ENCODE results near the gene WDR27.

WDR27 gene

DNA sequence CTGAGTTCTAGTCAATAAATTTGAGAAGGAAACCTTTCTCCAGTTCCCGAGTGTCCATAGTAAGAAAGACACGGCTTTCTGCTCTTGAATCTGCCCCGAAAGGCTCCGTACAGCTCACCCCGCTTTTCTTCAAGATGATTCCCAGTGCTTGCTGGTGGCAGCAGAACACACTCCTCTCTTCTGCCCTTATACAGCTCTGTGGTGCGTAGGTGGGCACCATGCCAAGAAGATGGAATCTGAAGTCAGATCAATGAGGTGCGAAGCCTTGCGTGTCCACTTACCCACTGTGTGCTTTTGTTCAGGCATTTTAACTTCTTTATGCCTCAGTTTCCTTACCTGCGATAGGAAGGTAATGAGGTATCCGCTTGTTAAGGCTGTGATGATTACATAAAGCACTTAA lies 142.2 kb downstream of the WDR27 start:
- DNase-seq = no peak

DNA sequence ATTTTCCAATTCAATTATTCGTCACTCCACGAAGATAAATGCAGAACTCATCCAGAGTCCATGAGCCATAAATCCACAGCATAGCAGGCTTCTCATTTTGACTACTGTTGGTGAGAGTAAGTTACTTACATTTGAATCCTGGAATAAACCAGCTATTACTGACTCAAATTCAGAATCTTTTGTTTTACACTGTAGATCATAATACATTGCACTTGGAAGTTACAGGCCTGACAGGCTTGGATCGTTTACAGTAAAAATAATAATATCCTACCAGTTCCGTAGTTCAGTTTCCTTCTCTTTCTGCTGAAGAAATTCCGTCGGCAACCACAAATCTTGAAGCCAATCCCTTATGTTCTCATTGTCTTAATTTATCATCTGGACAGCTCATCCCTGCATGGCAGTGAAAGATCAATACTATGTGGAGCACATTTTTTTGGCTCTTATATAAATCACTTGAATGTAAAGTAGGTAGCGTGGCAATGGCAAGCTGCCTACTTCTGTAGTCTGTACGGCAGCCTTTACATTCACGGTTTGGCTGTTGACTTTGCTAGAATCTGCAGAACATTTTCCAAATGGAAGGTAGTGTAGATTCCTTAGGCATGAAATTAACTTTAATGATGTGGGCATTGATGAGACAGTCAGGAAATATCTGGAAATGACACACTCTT lies 142.9 kb downstream of the WDR27 start:
- DNase-seq = no peak

DNA sequence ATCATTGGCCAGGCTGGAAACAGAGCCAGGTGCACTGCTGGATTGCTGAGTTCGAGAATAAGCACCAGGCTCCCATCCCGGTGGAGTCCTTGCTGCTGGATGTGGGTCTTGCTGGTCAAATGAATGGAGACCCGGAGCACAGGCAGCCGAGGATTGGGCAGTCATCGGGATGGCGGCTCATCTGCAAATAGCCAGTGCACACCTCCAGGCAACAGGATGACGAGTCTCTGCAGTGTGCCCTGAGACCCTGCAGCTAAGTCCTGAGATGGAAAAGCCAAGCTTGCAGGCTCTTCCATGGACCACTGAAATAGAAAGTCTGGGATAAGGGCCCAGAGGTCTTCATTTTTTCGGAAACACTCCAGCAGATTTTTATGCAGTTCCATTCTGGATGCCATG lies 143.5 kb downstream of the WDR27 start:
- no peak for DNase-seq

DNA sequence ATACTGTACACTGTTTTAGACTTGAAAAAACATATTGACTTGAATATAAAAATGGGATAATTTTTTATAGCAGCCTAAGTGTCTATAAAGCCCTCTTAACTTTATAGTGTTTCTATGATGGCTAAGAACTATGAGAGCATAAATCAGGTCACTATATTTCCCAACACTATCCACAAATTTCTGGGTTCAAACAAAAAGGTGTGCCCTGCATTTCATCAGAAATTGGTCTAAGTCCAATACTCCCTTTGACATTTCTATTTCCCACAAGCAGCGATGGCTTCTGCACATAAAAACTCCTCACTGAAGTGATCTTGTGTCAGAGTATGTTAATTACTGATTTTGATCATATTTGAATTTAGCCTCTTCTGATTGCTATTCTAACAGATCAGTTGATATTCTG lies 143.9 kb downstream of the WDR27 start:
- no peak for DNase-seq

DNA sequence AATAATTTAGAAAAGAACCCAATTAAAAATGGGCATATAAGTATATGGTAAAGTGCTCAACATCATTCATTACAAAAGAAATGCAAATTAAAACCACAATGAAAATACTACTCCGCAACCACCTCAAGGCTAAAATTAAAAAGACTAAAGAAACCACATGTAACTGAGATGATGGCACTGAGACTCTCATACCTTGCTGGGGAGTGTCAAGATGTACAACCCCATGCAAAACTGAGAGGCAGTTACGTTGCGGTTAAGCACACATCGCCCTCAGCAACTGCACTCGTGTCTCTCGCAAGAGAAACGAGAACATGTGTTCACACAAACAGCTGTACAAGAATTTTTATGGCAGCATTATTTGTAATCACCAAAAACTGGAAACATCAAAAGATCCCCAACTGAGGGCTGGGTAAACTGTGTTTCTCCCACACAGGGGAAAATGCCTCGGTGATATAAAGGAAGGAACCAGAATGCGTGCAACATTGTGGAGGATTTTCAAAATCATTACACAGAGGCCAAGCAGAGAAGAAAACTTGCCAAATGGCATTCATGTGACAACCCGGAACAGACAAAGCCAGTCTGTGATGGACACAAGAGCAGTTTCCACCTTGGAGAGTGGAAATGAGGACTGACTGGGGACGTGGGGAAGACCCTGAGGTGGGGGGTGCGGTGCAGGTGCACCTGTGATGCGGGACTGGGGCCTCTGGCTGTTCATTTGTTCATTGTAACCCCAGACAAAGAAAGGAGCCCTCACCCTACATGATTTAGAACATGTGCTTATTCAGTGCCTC lies 144.9 kb downstream of the WDR27 start:
- DNase-seq = no peak

DNA sequence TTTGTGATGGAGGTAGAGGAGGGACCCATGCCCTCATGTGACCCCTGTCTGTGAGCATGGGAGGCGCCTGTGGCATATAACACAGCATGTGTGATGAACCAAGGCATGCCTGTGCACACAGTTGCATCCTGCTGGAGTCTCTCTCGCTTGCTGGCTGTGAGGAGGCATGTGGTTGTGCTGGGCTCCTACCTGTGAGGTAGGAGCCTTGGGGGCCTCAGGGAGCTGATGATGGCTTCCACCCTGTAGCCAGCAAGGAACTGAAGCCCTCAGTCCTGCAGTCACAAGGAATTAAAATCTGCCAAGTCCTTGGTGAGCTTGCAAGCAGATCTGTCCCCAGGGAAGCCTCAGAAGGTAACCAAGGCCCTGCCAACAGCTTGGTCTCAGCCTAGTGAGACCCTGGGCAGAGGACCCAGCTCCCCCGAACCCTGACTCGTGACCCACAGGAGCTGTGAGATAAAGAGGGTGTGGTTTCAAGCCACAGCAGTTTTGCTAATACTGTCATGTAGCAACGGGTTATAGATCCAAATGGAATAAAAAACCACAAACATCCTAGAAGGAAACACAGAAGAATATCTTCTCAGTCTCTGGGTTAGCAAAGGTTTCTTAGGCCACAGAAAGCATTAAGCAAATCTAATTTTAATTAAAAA lies 145.7 kb downstream of the WDR27 start:
- DNase-seq = no peak

DNA sequence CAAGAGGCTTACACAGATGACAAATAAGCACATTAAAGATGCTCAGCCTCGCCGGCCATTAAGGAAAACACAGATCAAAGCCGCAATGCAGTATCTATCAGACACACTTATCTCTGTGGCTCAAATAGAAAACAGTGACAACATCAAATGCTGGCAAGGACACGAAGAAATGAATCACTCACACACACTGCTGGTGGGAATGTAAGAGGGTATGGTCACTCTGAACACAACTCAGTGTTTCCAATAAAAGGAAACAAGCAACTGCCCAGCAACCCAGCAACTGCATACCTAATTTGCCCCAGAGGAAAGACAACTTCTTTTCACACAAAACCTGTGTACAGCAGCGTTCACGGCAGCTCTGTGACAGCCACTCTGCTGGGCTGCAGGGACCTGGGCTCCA lies 155.8 kb downstream of the WDR27 start:
- DNase-seq = no peak

DNA sequence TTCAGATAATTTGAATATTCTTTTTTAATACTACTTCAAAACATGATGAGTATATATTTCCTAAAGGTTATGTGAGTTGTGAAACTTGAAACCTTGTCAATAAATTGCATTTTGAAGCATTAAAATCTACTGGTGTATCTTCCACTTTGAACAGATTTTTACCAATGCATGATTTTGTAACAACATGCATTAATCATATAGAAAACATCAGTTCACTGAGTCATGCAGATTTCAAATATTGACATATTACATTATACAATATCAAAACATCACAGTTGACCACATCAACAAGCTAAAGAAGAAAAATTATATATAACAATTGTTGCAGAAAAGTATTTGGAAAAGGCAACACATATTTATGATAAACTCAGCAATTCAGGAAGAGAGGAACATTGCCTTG lies 158.1 kb downstream of the WDR27 start:
- no peak for DNase-seq

DNA sequence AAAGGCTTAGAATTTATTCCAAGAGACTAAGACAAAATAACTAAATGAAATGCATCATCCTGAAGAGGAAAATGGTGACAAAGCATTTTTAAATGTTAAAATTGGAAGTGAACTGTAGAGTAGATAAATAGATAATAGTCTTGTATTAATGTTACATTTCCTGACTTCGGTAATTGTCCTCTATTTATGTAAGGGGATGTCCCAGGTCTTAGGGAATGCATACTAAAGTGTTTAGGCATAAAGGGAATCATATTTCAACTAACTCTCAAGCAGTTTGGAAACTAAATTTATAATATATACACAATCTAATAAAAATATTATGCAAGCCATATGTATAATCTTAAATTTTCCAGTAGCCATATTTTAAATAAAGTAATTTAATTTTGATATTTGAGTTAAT lies 159.3 kb downstream of the WDR27 start:
- DNase-seq = no peak

DNA sequence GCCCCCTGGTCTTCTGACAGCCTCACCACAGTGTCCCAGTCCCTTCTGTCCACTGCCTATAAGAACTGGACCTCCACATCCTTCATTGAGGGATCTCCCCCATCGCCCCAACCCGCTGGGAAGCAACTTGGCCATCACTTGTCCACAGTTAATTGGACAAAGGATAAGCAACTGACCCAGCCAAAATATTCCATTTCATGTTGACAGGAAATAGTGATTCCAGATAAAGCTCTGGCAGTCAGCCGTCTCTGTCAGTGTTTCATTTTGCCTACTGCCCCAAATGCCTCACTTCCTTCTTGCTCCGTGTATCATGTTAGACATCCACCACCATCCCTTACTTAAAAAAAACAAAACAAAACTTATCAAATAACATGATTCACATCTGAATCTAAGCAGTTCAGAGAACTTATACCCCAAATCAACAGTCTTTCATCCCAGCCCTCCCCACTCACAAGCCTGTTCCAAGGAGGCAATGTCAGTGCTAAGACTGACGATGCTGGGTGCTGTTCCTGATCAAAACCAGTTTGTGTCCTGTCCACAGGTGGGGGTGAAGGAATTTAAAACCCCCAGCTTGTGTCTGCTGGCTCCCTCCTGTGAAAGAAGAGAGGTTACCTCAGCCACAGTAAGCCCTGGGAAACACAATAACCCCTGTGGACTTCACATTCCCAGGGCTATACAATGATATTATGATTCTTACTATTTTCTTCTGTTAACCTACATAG lies 162.5 kb downstream of the WDR27 start:
- no peak for DNase-seq

DNA sequence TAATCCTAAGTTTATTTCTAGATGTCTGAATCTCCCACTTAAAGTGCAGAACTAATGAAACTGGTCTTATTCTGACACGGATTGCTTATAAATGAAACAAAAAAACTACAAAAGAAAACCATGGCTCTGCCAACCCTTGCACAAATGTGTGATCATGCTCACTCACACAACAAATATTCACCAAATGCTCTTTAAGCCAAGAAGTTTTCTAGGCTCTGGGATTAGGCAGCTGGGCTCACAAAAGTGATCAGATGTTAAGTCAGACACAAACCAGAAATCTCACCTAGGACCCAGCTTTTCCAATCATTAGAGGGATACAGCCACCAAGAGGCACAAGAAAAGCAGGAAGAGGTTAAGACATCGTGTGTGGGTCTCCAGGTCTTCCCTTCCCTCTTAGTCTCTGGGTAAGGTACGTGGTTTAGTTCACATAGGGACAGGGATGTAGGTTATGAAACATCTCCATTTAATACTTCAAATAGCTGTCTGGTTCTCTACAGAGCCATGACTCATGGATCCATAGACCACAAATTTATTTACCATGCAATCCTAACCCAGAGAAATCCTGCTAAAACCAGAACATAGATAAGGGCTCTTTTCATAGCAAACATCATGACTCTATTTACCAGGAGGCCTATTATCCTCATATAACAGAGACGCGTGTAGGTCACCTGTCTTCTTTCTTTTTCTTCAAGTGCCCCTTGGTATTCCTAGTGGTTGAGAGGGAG lies 165.2 kb downstream of the WDR27 start:
- no peak for DNase-seq

DNA sequence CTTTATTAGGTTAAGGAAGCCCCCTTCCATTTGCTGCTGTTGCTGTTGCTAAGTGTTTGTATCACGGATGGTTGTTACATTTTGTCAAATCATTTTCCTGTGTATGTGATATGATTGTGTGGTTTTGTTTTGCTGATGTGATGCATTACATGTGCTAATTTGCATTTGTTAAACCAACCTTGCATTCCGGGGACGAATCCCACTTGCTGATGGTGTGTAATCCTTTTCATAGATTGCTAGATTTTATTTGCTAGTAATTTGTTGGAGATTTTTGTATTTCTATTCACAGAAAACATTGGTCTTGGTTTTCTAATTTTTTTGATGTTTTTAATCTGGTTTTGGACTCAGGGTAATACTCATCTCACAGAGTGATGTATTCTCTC lies 167.8 kb downstream of the WDR27 start:
- DNase-seq = no peak

DNA sequence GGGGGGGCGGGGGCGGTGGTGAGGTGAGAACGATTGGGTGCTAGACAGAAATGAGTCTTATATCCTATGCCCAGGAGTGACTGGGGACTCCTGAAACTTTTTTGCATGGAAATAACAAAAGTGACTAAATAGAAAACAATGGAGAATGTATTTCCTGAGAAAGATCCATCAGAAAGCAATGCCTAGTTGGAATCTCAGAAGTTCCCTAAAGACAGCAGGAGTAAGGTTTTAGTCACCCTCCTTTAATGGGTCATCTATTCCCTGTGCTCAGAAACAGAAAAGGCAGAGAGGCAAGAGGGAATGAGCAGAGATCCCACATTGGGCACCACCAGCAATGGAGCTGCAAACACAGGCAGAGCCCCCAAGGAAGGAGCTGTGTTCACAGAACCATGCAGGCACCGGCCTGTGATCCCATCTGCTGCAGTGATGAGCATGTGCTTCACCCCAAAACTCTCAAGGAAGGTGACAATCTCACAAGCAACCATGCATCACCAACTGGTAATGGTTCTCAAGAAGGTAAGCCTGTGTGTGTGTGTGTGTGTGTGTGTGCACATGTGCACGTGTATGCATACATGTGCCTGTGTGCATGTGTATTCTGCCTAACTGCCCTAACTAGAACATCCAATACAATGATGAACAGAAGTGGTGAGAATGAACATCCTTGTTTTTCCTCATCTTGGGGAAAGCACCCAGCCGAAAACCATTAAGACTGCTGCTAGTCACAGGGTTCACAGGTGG lies 168.4 kb downstream of the WDR27 start:
- DNase-seq = no peak

DNA sequence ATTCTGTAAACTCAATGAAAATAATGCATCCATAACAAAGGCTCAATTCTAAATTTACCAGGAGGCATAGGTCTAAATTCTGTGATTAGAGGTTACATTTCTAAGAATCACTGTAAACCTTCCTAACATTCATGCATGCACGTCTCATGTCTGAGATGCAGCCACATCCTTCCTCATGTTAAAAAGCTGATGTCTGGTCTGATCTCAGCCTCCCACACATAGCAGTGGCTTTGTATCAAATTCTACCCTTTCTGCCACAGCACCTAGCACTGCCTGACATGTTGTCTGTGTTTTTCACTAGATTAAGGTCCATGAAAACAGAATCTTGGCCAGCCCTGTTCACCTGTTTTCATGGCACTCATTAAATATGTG lies 171.1 kb downstream of the WDR27 start:
- DNase-seq = no peak

DNA sequence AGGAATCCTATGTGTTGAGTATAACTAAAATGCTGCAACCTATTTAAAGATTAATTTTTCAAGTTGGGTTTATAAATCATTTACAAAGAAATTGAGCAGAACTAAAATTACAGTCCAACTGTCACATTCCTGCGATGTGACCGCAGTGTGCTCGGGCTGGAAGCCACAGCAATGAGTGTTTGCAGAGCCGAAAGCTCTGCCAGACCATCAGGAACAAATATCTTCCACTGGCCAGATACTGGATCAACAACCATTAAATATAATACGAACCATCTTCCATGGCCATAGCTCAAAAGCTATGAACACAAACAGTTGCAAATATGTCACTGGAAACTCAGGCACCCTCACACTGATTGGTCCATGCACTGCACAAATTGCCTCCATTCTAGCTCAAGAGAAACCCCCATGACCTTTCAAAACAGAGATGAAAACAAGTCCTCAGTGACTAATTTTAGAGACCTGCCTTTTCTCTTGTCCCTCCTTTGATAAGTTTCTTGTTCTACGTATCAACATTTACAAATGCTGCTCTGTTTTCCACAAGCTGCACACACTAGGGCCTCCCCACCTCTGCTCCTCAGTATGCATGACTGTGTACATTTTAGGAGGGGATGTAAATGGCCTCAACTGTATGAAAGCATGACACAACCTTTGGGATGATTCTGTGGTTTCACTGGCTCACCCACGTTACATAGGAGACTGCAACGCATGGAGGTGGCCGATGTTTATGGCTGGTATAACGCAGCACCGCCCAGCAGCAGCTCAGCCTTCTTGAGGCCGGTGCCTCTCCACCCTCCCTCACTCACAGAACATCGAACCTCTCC lies 171.7 kb downstream of the WDR27 start:
- DNase-seq = no peak

DNA sequence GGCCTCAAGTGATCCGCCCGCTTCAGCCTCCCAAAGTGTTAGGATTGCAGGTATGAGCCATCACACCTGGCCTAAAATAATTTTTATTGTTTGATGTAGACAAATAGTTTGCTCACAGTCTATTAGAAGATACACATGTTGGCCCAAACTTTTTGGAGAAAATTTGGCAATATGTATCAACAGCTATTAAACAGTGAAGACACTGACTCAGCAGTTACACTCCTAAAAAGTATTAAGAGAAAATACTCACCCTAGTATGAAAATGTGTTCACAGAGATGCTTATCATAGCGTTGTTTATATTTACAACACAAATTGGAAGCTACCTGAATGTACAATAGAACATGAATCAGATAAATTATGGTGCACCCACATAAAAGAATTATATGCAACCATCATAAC lies 173.1 kb downstream of the WDR27 start:
- DNase-seq = no peak

DNA sequence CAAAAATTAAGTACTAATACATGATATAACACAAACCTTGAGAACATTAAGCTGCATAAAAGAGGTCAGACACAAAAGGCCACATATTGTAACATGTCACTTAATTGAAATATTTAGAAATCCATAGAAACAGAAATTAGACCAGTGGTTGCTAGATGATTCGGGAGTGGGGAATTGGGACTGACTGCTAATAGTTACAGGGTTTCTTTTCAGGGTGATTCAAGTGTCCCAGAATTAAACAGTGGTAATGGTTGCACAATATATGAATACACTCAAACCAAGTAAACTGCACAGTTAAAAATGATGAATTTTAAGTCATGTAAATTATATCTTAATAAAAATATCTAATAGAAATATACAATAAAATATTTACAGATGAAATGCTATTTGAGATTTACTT lies 174.5 kb downstream of the WDR27 start:
- no peak for DNase-seq

DNA sequence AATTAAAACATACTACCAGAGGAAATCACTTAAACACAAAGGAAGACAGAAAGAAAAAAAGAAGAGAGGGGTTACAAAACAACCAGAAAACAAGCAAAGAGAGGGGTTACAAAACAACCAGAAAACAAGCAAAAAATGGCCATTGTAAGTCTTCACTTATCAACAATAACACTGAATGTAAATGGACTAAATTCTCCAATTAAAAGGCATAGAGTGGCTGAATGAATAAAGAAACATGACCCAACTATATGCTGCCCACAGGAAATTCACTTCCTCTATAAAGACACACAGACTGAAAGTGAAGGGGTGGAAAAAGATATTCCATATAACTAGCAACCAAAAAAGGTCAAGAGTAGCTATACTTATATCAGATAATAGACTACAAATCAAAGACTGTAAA lies 180.0 kb downstream of the WDR27 start:
- no peak for DNase-seq

DNA sequence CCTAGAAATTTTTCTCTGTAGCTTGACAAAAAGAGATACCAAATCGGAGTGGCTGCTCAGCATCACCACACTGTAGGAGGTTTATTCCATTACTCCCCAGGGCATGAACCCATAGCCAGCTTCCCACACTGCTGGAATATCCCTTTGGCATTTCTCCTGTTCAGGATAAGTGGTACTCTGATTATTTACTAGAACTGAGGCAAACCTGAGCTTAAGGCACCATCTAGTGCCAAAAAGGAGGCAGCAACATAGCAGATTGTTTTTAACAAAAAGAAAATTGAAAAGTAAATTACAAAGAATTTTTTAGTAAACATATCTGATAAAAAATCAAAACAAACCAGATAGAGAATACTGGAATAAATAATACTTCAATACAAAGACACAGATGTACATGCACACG lies 181.7 kb downstream of the WDR27 start:
- DNase-seq = no peak

DNA sequence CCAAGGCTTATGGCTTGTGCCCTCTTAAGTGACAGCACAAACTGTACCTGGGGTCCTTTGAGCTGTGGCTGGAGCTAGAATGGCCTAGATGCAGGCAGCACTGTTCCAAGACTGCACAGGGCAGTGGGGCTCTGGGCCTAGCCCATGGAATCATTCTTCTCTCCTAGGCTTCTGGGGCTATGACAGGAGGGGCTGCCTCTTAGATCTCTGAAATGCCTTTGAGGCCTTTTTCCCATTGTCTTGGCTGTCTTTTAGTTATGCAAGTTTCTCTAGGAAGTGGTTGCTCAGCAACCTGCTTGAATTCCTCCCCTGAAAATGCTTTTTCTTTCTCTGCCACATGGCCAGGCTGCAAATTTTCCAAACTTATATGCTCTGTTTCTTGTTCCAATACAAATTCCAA lies 183.4 kb downstream of the WDR27 start:
- DNase-seq = no peak

DNA sequence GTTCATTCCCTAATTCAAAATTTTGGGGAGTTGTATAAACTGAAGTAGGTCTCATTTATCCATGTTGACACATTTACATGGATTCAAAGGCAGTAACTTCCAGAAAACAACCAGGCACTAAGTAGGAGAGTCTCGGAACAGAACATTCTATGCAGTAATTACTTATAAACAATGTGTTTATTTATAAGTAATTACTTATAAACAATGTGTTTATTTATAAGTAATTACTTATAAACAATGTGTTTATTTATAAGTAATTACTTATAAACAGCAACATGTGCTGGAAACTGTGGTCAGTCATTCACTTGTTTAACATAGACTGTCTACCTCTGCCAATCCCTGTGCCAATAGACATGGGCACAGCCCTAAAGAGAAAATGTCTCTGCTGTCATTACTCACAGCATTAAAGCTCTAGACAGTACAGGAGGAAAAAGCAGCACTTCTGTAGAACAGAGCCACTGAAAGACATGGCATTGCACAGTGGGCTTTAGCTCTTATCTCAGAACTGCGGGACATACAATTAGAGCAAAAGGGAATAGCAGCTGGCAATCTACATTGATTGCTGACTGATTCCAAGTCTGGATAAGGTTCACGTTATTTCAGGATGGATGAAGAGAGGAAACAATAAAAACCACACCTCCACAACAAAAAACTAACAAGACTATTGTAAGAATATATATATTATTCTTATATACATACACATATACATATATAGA lies 188.2 kb downstream of the WDR27 start:
- DNase-seq = no peak

Data from CD4-positive, alpha-beta T cell treated with Interleukin-6 for 4 hours (primary cell).